OCI-LY7 (cell line): ENCODE results near the gene KHSRP.

ENCODE experiments used
- CTCF ChIP-seq: fragments of 200-600 bp; sonication (generic); conservative IDR thresholded peaks from 2 replicates; pipeline ENCODE4 v1.5.1; 2014; ENCODE audit warnings: mild to moderate bottlenecking, antibody characterized with exemption, low read length, moderate library complexity, mixed read lengths
- EZH2phosphoT487 ChIP-seq: fragments of 200-600 bp; sonication (generic); IDR thresholded peaks from 2 replicates; pipeline ENCODE4 v1.6.1; 2018; ENCODE audit warnings: low read depth, borderline replicate concordance, mild to moderate bottlenecking, mixed run types, antibody characterized with exemption, low read length, moderate library complexity, mixed read lengths

GRCh38 chr19:6414793-6415590 is 9.6 kb downstream of the KHSRP start:
- no peak for TF ChIP-seq CTCF
- no peak for TF ChIP-seq EZH2phosphoT487
